Esophagus squamous epithelium (tissue), 5 donors: ENCODE data around the gene CDKAL1. TPM values are rescaled to one million over a fixed set of nuclear protein-coding genes. Genes with fewer than 3 reads are reported as not detected.

ENCODE experiments used
- DNase-seq: peaks from one replicate; lab custom pipeline; 2025; lab: John Stamatoyannopoulos, UW
- H3K27ac ChIP-seq, 4 donors: fragments of 200-600 bp; sonication (generic); one replicate each; pipeline ENCODE4 v1.5.1; 2016 to 2019; ENCODE audit warnings: mild to moderate bottlenecking in 1 of 4
- H3K27me3 ChIP-seq, 4 donors: fragments of 200-600 bp; sonication (generic); 1 replicate in 3 of 4; 2 replicates in 1 of 4; pipeline versions ENCODE4 v1.5.1 to v1.6.0; 2017 to 2021; ENCODE audit warnings: antibody characterized with exemption in 1 of 4
- H3K36me3 ChIP-seq, 3 donors: fragments of 200-600 bp; sonication (generic); one replicate each; pipeline ENCODE4 v1.5.1; 2016 to 2019
- H3K4me1 ChIP-seq, 3 donors: fragments of 200-600 bp; sonication (generic); one replicate each; pipeline ENCODE4 v1.5.1; 2017 to 2019
- H3K4me3 ChIP-seq, 4 donors: fragments of 200-600 bp; sonication (generic); 1 replicate in 3 of 4; 2 replicates in 1 of 4; pipeline ENCODE4 v1.5.1; 2016 to 2019; ENCODE audit warnings: mild to moderate bottlenecking in 2 of 4, moderate library complexity in 1 of 4
- H3K9me3 ChIP-seq, 3 donors: fragments of 200-600 bp; sonication (generic); one replicate each; pipeline ENCODE4 v1.5.1; 2016 to 2019
- POLR2A ChIP-seq, 4 donors: fragments of 450-650 bp; IDR thresholded peaks; one replicate each; pipeline ENCODE4 v1.6.1; 2017; ENCODE audit warnings: antibody characterized with exemption in 4 of 4, mild to moderate bottlenecking in 4 of 4, moderate library complexity in 3 of 4
- WGBS, 2 donors: methylation state at CpG; one replicate each; pipeline ENCODE4 v1.1.5; 2018; 5-methylcytosine and 5-hydroxymethylcytosine counted together
- intact Hi-C: fragments of 100-400 bp; cut with DNase I; formaldehyde crosslinking; loops from one replicate; pipeline ENCODE4 v1.15.0; 2022
- total RNA-seq, 4 donors: library from RNA; depleted of rRNA; stranded (reverse); fragments of >200 nt; gene quantifications; one replicate each; pipeline ENCODE4 v1.1.0, GENCODE V29; 2016
- TF ChIP-seq, protein P1 (sequence below), 6 experiments: fragments of 450-650 bp in 4 of 6; fragments of 200-600 bp in 2 of 6; sonication (generic) in 2 of 6; IDR thresholded peaks; one replicate each; pipeline ENCODE4 v1.5.1; 2016 to 2019; ENCODE audit warnings: antibody characterized with exemption in 6 of 6, mild to moderate bottlenecking in 4 of 6, moderate library complexity in 4 of 6
- donor health status: DM: yes; HTN: yes; CAD: no.

The CDKAL1 gene
- total RNA-seq, 4 donors from 2014 or later, result 6.5 to 13.0 (median 10.7) TPM

DNA sequence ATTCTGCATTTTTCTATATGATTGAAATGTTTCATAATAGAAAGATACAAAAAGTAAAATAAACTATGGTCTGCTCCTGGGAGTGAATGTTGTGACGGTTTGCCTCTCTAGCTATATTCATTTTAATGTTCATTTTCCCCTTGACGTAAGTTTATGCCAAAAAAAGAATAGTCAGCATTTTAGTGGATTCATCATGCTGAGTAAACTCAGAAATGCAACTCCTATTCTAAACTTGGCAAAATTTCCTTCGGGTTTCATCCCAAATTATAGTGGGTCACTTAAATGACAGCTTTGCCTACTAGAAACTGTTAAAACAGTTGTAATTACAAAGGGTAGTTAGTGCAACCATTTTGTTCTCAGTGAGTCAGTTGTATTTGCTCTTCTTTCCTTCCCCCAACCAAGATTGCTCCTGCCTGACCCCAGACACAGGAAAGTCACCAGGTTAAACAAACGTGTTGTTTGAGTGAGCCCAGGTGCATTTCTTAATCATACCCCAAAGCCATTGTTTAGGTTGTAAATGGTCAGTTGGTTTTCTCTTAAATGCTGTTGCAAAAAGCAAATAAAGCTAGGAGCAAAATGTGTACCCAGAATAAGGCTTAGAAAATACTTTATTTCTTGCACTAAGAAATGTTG lies 577.0 kb downstream of the CDKAL1 start:
- no peak for DNase-seq
- WGBS, 2 donors, result 69% methylated on average over 4 of the region's 4 CpGs
- peaks cover 0 to 9% (median 5%) of the 10 kb centered on the region in 3 donors for H3K4me1 ChIP-seq

DNA sequence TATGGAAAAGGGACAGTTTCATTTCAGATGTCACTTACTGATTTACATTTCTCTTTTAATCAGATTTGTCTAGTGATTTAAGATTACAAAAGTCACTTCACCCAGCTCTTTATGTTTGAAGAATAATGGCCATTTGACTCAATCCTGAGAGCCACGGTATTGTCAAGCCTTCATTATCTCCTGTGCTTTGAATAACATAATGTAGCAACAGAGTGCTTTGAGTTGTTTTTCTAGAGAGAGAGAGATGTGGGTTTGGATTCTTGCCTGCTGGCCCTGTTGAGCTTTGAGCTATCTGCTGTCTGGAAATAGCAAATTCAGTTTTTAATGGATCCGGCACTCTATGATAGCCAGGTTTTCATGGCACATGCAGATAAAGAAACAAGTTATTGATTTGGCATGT lies 580.9 kb downstream of the CDKAL1 start:
- H3K4me1 ChIP-seq, result peaks cover 0 to under 1% (median 0%) of the 10 kb centered on the region in 3 donors
- DNase-seq, result no peak
- H3K9me3 ChIP-seq, result no peaks in the 10 kb centered on the region
- H3K36me3 ChIP-seq, result no peaks in the 10 kb centered on the region
- TF ChIP-seq, protein P1, sequence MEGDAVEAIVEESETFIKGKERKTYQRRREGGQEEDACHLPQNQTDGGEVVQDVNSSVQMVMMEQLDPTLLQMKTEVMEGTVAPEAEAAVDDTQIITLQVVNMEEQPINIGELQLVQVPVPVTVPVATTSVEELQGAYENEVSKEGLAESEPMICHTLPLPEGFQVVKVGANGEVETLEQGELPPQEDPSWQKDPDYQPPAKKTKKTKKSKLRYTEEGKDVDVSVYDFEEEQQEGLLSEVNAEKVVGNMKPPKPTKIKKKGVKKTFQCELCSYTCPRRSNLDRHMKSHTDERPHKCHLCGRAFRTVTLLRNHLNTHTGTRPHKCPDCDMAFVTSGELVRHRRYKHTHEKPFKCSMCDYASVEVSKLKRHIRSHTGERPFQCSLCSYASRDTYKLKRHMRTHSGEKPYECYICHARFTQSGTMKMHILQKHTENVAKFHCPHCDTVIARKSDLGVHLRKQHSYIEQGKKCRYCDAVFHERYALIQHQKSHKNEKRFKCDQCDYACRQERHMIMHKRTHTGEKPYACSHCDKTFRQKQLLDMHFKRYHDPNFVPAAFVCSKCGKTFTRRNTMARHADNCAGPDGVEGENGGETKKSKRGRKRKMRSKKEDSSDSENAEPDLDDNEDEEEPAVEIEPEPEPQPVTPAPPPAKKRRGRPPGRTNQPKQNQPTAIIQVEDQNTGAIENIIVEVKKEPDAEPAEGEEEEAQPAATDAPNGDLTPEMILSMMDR (IDR thresholded peaks at IDR 0.05), result no peak
- TF ChIP-seq POLR2A (IDR thresholded peaks at IDR 0.05), result no peak
- no peaks in the 10 kb centered on the region for H3K27me3 ChIP-seq
- 34 to 54% methylated on average over 2 of the region's 2 CpGs for WGBS, 2 donors
- no peak overlapping the region for H3K4me3 ChIP-seq
- no peak overlapping the region for H3K27ac ChIP-seq
- intact Hi-C loops, result no loop called here

More for the DNA sequence above, 577.0 kb downstream of the CDKAL1 start:
- Histone ChIP-seq H3K36me3 (no peaks in the 10 kb centered on the region), H3K27me3 (no peaks in the 10 kb centered on the region), H3K9me3 (no peaks in the 10 kb centered on the region), H3K27ac (no peak overlapping the region), H3K4me3 (no peak overlapping the region)
- no peak for TF ChIP-seq POLR2A (IDR thresholded peaks at IDR 0.05)
- TF ChIP-seq, protein P1 (IDR thresholded peaks at IDR 0.05), result no peak
- intact Hi-C loops, result no loop called here

DNA sequence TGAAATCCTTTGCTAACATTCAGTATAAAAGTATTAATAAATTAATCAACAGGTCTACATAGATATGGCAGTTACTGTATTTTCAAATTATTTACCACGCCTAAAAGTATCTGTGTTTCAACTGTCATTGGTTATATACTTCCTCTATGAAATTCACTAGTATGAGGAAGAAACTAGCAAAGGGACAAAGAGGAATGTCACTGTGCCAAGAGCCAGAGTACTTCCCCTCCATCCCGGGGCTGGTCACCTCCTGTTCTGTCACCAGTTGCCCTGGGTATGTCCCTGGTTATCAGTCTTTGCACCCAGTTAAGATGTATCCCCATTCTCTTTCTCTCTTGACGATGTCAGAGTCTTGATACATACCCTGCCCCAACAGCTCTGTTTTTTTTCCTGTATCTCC lies 582.5 kb downstream of the CDKAL1 start:
- Histone ChIP-seq H3K27me3 (no peaks in the 10 kb centered on the region), H3K4me3 (no peak overlapping the region), H3K36me3 (no peaks in the 10 kb centered on the region), H3K4me1 (no peaks in the 10 kb centered on the region), H3K9me3 (no peaks in the 10 kb centered on the region), H3K27ac (no peak overlapping the region)
- intact Hi-C loops, result no loop called here
- TF ChIP-seq, protein P1 (IDR thresholded peaks at IDR 0.05), result no peak
- no peak for TF ChIP-seq POLR2A (IDR thresholded peaks at IDR 0.05)
- 80% methylated on average over 3 of the region's 3 CpGs for WGBS, 2 donors
- no peak for DNase-seq

DNA sequence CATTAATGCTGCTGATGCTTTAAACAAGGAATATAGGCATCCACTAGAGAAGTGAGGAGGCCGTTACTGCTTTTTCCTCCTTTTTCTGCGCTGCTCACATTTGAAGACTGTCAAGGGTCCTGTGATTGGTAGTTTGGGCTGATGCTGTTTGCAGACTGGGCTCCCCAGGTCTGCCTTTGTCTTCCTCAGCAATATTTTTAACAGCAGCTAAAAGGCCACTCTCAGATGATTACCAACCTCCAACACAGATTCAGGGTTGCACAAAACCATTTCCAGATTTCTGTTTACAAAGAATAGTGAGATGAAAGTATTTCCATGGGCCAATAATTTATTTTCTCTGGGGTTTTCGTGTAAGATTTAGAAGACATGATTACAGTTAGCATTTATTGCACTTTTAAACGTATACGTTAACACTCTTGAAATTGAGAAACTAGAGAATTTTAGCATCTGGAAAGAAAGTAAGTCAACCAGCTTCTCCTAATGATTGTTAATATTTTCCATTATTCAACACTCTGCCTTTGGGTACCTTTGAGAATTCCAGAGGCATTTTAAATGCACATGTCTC lies 584.0 kb downstream of the CDKAL1 start:
- Histone ChIP-seq H3K4me3 (no peak overlapping the region), H3K27me3 (no peaks in the 10 kb centered on the region), H3K9me3 (no peaks in the 10 kb centered on the region), H3K27ac (no peak overlapping the region), H3K36me3 (no peaks in the 10 kb centered on the region), H3K4me1 (no peaks in the 10 kb centered on the region)
- intact Hi-C loops, result no loop called here
- WGBS, 2 donors, result 90 to 94% methylated on average over 5 of the region's 5 CpGs
- TF ChIP-seq, protein P1 (IDR thresholded peaks at IDR 0.05), result no peak
- no peak for TF ChIP-seq POLR2A (IDR thresholded peaks at IDR 0.05)
- no peak for DNase-seq

DNA sequence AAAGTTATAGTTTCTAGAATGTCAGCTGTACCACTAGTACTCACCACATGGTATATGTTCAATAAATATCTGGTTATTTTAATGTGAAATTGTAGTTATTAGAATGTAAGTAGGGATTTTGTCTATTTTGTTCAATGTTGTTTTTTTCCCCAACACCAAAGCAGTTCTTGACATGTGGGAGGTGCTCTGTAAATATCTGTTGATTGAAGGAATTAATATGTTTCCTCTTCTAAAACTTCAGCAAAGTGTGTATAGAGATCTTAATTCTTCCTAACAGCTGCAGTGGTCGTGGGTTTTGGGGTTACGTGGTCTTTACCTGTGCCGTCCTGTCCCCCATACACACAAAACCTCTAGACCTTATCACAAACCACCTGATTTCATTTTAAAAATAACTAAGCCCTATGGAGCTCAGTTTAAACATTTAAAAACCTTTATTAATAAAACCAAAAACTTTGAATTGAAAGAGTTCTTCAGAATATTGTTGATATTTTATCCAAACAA lies 587.4 kb downstream of the CDKAL1 start:
- no peak for DNase-seq
- intact Hi-C loops, result no loop called here
- Histone ChIP-seq H3K36me3 (no peaks in the 10 kb centered on the region), H3K4me3 (no peak overlapping the region), H3K27ac (no peak overlapping the region), H3K27me3 (no peaks in the 10 kb centered on the region), H3K4me1 (no peaks in the 10 kb centered on the region), H3K9me3 (no peaks in the 10 kb centered on the region)
- 75 to 87% methylated on average over 3 of the region's 3 CpGs for WGBS, 2 donors
- TF ChIP-seq POLR2A (IDR thresholded peaks at IDR 0.05), result no peak
- TF ChIP-seq, protein P1 (IDR thresholded peaks at IDR 0.05), result no peak
